ENCODE results near the gene TNXB. TPM values are rescaled to one million over a fixed set of nuclear protein-coding genes. Genes with fewer than 3 reads are reported as not detected.
A peak's percentile ranks its signal among the peaks of the same experiment; 100 is the strongest.
"Not testable (repeated sequence)": the region's sequence is repeated elsewhere in the genome, so short reads cannot be mapped to it uniquely, and the experiment has no call there.

Gene TNXB
- total RNA-seq, 3 donors from 2014 or later, result 1.1 to 1.9 (median 1.6) TPM

GRCh38 chr6:32012941-32013617 is 96.1 kb downstream of the TNXB start:
- H3K36me3 Mint-ChIP-seq (ENCODE audit: insufficient read depth); DNase-seq; H3K9me3 Mint-ChIP-seq; H3K4me1 Mint-ChIP-seq (ENCODE audit: low read depth); ATAC-seq; H3K4me3 Mint-ChIP-seq; H3K27me3 Mint-ChIP-seq (ENCODE audit: low read depth): not testable (repeated sequence)

DNA sequence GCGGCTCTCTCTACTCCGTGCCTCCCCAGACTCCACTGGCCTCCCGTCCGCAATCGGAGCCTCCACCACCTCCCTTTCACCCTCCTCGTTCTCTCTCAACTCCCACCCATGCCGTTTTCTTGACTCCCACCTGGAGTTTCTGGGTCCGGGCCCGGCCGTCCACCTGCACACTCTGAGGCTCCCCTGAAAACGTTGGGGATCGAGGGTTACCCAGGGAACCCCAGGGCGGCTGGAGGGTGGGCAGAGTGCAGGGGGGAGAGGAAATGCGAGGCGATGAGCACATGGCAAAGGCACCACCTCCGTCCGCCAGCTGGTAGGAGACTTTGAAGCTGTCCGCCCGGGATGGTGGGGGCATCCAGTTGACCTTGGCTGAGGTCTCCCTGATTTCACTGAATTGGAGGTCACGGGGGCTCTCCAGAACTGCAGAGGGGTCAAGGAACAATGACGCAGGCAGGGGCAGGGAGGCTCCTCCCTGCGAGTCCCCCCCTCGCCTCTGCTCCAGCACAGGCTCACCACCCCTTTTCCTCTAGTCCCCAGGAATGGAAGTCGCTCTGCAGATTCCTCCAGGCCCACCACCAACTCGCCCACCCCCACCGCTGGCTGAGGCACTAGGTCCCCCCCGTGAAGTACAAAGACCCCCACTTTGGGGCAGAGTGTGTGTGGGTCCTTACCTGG is 98.1 kb downstream of the TNXB start:
- not testable (repeated sequence) for H3K27me3 Mint-ChIP-seq (ENCODE audit: low read depth); H3K4me1 Mint-ChIP-seq (ENCODE audit: low read depth); DNase-seq; H3K4me3 Mint-ChIP-seq; ATAC-seq; H3K36me3 Mint-ChIP-seq (ENCODE audit: insufficient read depth); H3K9me3 Mint-ChIP-seq

- not testable (repeated sequence) for H3K27me3 Mint-ChIP-seq (ENCODE audit: low read depth); H3K9me3 Mint-ChIP-seq; H3K4me1 Mint-ChIP-seq (ENCODE audit: low read depth); H3K4me3 Mint-ChIP-seq; ATAC-seq; H3K36me3 Mint-ChIP-seq (ENCODE audit: insufficient read depth); DNase-seq
Measured at GRCh38 chr6:32009537-32009936, 99.6 kb downstream of the TNXB start.

- not testable (repeated sequence) for H3K36me3 Mint-ChIP-seq (ENCODE audit: insufficient read depth); H3K4me1 Mint-ChIP-seq (ENCODE audit: low read depth); DNase-seq; ATAC-seq; H3K27me3 Mint-ChIP-seq (ENCODE audit: low read depth); H3K4me3 Mint-ChIP-seq; H3K9me3 Mint-ChIP-seq
Measured at GRCh38 chr6:32008616-32009015, 100.5 kb downstream of the TNXB start.

GRCh38 chr6:32008037-32008436 is 101.1 kb downstream of the TNXB start:
- ATAC-seq; H3K4me3 Mint-ChIP-seq; H3K27me3 Mint-ChIP-seq (ENCODE audit: low read depth): not testable (repeated sequence)

DNA sequence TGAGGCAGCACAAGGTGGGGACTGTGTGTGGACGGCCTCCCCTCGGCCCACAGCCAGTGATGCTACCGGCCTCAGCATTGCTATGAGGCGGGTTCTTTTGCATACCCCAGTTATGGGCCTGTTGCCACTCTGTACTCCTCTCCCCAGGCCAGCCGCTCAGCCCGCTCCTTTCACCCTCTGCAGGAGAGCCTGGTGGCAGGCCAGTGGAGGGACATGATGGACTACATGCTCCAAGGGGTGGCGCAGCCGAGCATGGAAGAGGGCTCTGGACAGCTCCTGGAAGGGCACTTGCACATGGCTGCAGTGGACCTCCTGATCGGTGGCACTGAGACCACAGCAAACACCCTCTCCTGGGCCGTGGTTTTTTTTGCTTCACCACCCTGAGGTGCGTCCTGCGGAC is 102.1 kb downstream of the TNXB start:
- not testable (repeated sequence) for H3K4me3 Mint-ChIP-seq; H3K27me3 Mint-ChIP-seq (ENCODE audit: low read depth); DNase-seq; H3K4me1 Mint-ChIP-seq (ENCODE audit: low read depth); H3K9me3 Mint-ChIP-seq; H3K36me3 Mint-ChIP-seq (ENCODE audit: insufficient read depth); ATAC-seq

More at GRCh38 chr6:32008037-32008436, 101.1 kb downstream of the TNXB start:
- not testable (repeated sequence) for DNase-seq; H3K9me3 Mint-ChIP-seq; H3K36me3 Mint-ChIP-seq (ENCODE audit: insufficient read depth); H3K4me1 Mint-ChIP-seq (ENCODE audit: low read depth)

DNA sequence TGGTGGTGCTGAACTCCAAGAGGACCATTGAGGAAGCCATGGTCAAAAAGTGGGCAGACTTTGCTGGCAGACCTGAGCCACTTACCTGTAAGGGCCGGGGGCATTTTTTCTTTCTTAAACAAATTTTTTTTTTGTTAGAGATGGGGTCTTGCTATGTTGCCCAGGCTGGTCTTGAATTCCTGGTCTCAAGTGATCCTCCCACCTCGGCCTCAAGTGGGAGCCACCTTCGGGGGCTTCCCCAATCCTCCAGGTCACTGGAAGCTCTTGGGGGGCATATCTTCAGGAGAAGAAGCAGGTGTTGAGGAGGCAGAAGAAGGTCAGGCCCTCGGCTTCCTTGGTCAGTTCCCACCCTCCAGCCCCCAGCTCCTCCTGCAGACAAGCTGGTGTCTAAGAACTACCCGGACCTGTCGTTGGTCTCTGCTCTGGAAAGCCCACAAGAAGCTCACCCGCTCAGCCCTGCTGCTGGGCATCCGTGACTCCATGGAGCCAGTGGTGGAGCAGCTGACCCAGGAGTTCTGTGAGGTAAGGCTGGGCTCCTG is 103.1 kb downstream of the TNXB start:
- H3K27me3 Mint-ChIP-seq (ENCODE audit: low read depth); H3K9me3 Mint-ChIP-seq; ATAC-seq; H3K4me3 Mint-ChIP-seq; H3K36me3 Mint-ChIP-seq (ENCODE audit: insufficient read depth); H3K4me1 Mint-ChIP-seq (ENCODE audit: low read depth); DNase-seq: not testable (repeated sequence)

DNA sequence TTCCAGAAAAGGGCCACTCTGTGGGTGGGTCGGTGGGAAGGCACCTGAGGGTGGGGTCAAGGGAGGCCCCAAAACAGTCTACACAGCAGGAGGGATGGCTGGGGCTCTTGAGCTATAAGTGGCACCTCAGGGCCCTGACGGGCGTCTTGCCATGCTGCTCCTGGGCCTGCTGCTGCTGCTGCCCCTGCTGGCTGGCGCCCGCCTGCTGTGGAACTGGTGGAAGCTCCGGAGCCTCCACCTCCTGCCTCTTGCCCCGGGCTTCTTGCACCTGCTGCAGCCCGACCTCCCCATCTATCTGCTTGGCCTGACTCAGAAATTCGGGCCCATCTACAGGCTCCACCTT is 103.6 kb downstream of the TNXB start:
- not testable (repeated sequence) for H3K4me1 Mint-ChIP-seq (ENCODE audit: low read depth); H3K9me3 Mint-ChIP-seq; H3K27me3 Mint-ChIP-seq (ENCODE audit: low read depth); H3K4me3 Mint-ChIP-seq; H3K36me3 Mint-ChIP-seq (ENCODE audit: insufficient read depth); DNase-seq; ATAC-seq

GRCh38 chr6:32004864-32005537 is 104.1 kb downstream of the TNXB start:
- ATAC-seq, result peak; percentile 63 to 72
- H3K27me3 Mint-ChIP-seq (ENCODE audit: low read depth); DNase-seq; H3K9me3 Mint-ChIP-seq; H3K36me3 Mint-ChIP-seq (ENCODE audit: insufficient read depth); H3K4me3 Mint-ChIP-seq; H3K4me1 Mint-ChIP-seq (ENCODE audit: low read depth): not testable (repeated sequence)

GRCh38 chr6:32004393-32004792 is 104.7 kb downstream of the TNXB start:
- not testable (repeated sequence) for ATAC-seq; H3K27me3 Mint-ChIP-seq (ENCODE audit: low read depth); DNase-seq; H3K4me3 Mint-ChIP-seq; H3K36me3 Mint-ChIP-seq (ENCODE audit: insufficient read depth); H3K9me3 Mint-ChIP-seq; H3K4me1 Mint-ChIP-seq (ENCODE audit: low read depth)

GRCh38 chr6:32003301-32003700 is 105.8 kb downstream of the TNXB start:
- not testable (repeated sequence) for ATAC-seq; DNase-seq; H3K4me1 Mint-ChIP-seq (ENCODE audit: low read depth); H3K4me3 Mint-ChIP-seq; H3K27me3 Mint-ChIP-seq (ENCODE audit: low read depth); H3K9me3 Mint-ChIP-seq; H3K36me3 Mint-ChIP-seq (ENCODE audit: insufficient read depth)

- not testable (repeated sequence) for H3K36me3 Mint-ChIP-seq (ENCODE audit: insufficient read depth); H3K4me1 Mint-ChIP-seq (ENCODE audit: low read depth); DNase-seq; ATAC-seq; H3K9me3 Mint-ChIP-seq; H3K27me3 Mint-ChIP-seq (ENCODE audit: low read depth); H3K4me3 Mint-ChIP-seq
Measured at GRCh38 chr6:32002546-32003268, 106.4 kb downstream of the TNXB start.

DNA sequence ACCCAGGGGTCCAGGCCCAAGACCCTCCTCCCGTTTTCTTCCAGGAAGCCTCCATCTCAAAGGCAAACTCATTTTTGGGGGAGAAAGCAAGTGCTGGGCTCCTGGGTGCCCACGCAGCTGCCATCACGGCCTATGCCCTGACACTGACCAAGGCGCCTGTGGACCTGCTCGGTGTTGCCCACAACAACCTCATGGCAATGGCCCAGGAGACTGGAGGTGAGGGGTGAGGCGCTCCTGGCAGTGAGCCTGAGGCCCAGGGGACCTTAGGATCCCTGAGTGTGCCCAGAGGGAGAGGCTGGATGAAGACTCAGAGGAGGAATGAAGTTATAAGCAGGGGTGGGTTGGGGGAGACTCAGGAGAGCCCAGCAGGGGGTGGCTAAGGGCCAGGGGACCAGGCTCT is 112.8 kb downstream of the TNXB start:
- not testable (repeated sequence) for H3K9me3 Mint-ChIP-seq; DNase-seq; ATAC-seq; H3K27me3 Mint-ChIP-seq (ENCODE audit: low read depth); H3K4me1 Mint-ChIP-seq (ENCODE audit: low read depth); H3K4me3 Mint-ChIP-seq; H3K36me3 Mint-ChIP-seq (ENCODE audit: insufficient read depth)

GRCh38 chr6:31994421-31994820 is 114.7 kb downstream of the TNXB start:
- not testable (repeated sequence) for H3K27me3 Mint-ChIP-seq (ENCODE audit: low read depth); H3K4me1 Mint-ChIP-seq (ENCODE audit: low read depth); H3K9me3 Mint-ChIP-seq; ATAC-seq; H3K4me3 Mint-ChIP-seq; DNase-seq; H3K36me3 Mint-ChIP-seq (ENCODE audit: insufficient read depth)
